GM19455 (cell line): ENCODE measurements around the gene PRAMEF13.
"Not testable (repeated sequence)": the region's sequence is repeated elsewhere in the genome, so short reads cannot be mapped to it uniquely, and the experiment has no call there.

Experiments used
- ATAC-seq: cut with Tn5 transposase; IDR thresholded peaks from one replicate; pipeline ENCODE4 v1.9.1; 2021; ENCODE audit not compliant: unreplicated experiment

The PRAMEF13 gene, protein sequence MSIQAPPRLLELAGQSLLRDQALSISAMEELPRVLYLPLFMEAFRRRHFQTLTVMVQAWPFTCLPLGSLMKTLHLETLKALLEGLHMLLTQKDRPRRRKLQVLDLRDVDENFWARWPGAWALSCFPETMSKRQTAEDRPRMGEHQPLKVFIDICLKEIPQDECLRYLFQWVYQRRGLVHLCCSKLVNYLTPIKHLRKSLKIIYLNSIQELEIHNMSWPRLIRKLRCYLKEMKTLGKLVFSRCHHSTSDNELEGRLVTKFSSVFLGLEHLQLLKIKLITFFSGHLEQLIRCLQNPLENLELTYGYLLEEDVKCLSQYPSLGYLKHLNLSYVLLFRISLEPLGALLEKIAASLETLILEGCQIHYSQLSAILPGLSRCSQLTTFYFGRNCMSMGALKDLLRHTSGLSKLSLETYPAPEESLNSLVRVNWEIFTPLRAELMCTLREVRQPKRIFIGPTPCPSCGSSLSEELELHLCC

DNA sequence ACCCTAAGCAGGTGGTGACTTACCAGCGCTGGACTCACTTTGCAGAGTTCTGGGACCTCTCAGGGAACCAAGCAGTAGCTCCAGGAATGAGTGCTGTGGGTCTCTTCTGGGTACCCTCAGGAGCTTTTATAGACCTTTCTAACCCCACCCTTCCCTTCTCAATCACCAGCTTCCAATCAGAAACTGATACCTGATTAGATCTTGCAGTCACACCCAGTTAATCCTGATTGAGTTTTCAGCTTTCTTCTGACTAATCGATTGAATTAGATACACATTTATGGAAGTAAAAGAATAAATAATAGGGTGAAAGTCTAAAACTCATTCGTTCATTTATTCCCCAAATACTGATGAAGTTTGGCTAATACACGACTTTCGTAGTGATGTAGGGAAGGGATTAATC, at the start of gene PRAMEF13:
TSS of gene PRAMEF13 (minus strand) at position 101 of the 400 bp plus-strand sequence. CDS start 1,820 bp downstream, outside the sequence.
- not testable (repeated sequence) for ATAC-seq

DNA sequence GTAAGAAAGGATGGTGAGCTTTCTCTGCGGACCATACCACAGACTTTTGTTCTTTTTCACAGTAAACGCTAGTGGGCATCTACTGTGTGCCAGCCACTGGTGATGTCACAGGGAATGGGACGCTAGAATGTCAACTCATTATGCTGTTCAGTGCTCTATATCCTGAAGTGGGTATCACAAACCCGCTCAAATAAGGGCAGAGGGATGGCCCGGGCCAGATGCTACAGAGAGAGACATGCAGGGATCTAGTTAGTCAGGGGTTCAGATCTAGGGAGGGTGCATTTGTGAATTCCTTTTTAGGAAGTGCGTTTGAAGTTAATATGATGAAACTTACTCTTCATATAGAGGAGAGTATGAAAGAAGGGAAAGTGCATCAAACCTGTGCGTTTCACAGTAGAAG, 45.9 kb upstream of the PRAMEF13 start:
- ATAC-seq: not testable (repeated sequence)

DNA sequence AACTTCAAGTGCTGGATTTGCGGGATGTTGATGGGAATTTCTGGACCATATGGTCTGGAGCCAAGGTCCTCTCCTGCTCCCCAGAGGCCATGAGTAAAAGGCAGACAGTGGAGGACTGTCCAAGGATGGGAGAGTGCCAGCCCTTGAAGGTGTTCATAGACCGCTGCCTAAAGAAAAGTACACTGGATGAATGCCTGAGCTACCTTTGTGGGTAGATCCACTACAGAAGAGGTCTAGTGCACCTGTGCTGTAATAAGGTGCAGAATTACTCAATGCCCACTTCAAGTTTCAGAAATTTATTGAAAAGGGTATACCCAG, 45.3 kb upstream of the PRAMEF13 start:
- ATAC-seq: not testable (repeated sequence)

DNA sequence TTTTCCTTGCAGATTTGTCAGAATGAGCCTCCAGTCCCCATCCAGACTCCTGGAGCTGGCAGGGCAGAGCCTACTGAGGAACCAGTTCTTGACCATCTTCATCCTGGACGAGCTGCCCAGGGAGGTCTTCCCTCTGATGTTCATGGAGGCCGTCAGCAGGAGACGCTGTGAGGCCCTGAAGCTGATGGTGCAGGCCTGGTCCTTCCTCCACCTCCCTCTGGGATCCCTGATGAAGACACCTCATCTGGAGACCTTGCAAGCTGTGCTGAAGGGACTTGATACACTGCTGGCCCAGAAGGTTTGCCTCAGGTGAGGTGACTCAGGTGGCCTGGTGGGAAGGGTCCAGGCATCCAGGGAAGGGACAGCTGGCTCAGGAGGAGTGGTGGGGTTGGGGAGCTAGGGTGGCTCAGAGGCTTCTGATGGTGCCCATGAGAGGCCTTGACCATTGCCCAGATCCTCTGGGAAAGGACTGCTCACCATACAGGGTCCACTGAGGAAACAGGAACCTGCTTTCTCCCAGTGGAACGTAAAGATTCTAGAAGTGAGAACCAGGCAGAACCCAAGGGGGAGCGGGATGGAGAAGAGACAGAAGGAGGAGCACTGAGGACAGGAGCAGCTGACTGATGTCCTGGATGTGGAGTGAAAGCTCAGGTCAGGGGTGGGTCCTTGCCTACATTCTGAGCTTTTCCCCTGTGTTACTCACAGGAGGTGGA, 44.8 kb upstream of the PRAMEF13 start:
- ATAC-seq: not testable (repeated sequence)

DNA sequence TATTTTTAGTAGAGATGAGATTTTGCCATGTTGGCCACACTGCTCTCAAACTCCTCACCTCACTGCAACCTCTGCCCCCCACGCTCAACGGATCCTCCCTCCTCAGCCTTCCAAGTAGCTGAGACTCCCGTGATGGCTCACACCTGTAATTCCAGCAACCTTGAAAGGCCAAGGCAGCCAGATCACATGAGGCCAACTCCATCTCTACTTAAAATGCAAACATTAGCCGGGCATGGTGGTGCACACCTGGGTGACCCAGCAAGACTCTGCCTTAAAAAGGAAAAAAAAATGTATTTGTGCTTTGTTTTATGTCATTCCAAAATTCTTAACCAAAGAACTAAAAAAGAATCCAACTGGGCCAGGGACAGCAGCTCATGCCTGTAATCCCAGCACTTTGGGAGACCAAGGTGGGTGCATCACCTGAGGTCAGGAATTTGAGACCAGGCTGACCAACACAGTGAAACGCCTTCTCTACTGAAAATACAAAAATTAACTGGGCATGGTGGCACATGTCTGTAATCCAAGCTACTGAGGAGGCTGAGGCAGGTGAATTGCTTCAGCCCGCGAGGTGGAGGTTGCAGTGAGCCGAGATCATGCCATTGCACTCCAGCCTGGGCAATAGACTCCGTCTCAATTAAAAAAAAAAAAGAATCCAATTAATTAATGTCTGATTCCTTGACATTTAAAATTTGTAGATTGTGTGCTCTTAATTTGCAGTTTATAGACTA, 42.5 kb upstream of the PRAMEF13 start:
- ATAC-seq: not testable (repeated sequence)

DNA sequence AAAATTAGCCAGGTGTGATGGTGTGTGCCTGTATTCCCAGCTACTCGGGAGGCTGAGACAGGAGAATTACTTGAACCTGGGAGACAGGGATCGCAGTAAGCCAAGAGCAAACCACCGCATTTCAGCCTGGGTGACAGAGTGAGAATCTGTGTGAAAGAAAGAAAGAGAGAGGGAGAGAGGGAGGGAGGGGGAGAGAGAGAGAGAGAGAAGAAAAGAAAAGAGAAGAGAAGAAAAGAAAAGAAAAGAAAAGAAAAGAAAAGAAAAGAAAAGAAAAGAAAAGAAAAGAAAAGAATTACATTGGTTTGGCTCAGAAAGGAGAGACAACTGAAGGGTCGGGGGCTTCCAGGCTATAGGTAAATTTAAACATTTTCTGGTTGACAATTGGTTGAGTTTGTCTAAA, 38.4 kb upstream of the PRAMEF13 start:
- ATAC-seq: not testable (repeated sequence)

DNA sequence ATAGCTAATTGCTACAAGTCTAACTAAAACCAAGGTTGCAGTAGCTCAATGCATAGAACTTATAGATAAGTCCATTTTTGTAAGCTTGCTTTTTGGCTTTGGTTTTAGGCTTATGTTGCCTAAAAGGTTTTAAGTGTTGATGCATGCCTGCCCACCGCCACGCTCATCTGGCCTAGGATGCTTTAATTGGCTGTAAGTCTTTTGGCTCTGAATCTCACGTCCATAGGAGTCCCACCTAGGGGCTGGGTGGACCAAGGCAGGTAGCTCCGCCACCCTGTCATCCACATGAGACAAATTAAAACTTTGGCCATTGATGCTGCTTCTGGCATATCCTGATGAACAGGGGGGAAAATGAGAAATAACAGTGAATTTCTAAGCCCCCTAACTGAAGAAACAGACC, 36.4 kb upstream of the PRAMEF13 start:
- ATAC-seq: not testable (repeated sequence)

DNA sequence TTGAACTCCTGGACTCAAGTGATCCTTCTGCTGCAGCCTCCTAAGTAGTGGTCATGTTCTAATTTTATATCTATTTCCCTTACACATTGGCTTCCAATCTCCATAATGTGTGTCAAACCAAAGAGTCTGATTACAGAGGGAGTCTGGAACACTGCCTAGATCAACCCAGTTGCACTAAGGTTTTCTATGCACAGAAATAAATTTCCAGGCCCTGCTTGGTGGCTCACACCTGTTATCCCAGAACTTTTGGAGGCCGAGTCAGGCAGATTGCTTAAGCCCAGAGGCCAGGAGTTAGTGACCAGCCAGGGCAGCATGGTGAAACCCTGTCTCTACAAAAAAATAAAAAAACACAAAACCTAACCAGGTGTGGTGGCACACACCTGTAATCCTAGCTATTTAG, 32.8 kb upstream of the PRAMEF13 start:
- not testable (repeated sequence) for ATAC-seq

DNA sequence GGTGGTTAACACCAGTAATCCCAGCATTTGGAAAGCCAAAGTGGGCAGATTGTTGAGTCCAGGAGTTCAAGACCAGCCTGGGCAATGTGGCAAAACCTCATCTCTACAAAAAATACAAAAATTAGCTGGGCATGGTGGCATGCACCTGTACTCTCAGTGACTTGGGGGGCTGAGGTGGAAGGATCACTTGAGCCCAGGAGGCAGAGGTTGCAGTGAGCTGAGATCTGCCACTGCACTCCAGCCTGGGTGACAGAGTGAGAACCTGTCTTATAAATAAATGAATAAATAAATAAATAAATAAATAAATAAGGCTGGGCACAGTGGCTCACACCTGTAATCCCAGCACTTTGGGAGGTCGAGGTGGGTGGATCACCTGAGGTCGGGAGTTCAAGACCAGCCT, 30.8 kb upstream of the PRAMEF13 start:
- ATAC-seq: not testable (repeated sequence)

DNA sequence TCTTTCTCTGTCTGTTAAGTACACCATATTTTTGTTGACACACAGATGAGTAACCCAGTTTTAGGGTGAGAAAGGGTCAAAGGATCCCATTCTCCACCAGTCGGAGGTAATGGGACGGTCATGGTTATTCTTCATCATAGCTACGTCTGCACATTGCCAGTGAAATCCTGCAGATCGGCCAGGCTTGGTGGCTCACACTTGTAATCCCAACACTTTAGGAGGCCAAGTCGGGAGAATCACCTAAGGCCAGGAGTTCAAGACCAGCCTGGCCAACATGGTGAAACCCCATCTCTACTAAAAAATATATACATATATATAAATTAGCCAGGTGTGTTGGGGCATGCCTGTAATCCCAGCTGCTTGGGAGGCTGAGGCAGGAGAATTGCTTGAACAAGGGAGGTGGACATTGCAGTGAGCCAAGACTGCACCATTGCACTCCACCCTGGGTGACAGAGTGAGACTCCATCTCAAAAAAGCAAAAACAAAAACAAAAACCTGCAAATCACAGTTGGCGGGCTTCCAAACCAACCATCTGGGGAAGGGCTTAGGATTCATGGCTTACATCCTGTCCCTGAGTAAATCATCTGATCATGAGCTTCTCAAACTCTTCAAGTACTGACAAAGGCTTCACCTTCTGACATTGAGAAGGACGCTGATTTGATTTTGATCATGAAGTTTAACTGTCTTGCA, 30.0 kb upstream of the PRAMEF13 start:
- not testable (repeated sequence) for ATAC-seq

DNA sequence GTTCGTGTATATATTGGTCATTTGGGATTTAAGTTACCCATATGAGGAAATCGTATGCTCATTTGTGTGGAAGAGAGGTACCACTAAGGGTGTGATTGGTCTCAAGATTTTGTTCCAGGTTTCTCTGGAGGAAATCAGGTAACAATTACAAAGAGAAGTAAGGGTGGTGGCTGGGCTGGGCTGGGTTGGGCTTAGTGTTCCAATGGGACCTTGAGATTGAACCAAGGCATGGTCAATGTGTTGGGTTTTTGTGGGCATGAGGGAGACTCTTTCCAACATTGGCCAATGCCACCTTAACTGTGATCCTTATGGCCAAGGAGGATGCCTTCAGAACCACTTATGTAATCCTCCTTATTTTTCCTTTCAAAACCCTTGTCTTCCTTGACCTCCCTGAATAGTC, 29.4 kb upstream of the PRAMEF13 start:
- ATAC-seq: not testable (repeated sequence)

DNA sequence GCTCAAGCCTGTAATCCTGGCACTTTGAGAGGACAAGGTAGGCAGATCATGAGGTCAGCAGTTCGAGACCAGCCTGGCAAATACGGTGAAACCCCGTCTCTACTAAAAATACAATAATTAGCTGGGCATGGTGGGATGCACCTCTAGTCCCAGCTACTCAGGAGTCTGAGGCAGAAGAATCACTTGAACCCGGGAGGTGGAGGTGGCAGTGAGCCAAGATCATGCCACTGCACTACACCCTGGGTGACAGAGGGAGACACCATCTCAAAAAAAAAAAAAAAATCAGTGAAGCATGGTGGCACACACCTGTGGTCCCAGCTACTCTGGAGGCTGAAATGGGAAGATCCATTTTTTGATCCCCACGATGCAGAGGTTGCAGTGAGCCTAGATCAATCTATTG, 28.9 kb upstream of the PRAMEF13 start:
- ATAC-seq: not testable (repeated sequence)

DNA sequence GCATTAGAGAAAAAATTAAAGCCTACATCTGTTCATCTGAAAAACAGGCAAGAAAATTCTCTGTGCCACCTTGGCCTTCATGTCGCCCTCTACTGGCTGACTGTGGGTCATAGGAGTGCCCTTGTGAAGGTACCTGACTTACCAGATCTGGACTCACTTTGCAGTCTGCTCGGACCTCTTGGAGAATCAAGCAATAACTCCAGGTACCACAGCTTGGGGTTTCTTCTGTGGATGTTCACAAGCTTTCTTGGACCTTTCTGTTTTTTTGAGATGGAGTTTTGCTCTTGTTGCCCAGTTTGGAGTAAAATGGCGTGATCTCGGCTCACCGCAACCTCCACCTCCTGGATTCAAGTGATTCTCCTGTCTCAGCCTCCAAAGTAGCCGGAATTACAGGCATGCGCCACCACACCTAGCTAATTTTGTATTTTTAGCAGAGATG, 27.2 kb upstream of the PRAMEF13 start:
- ATAC-seq: no peak

DNA sequence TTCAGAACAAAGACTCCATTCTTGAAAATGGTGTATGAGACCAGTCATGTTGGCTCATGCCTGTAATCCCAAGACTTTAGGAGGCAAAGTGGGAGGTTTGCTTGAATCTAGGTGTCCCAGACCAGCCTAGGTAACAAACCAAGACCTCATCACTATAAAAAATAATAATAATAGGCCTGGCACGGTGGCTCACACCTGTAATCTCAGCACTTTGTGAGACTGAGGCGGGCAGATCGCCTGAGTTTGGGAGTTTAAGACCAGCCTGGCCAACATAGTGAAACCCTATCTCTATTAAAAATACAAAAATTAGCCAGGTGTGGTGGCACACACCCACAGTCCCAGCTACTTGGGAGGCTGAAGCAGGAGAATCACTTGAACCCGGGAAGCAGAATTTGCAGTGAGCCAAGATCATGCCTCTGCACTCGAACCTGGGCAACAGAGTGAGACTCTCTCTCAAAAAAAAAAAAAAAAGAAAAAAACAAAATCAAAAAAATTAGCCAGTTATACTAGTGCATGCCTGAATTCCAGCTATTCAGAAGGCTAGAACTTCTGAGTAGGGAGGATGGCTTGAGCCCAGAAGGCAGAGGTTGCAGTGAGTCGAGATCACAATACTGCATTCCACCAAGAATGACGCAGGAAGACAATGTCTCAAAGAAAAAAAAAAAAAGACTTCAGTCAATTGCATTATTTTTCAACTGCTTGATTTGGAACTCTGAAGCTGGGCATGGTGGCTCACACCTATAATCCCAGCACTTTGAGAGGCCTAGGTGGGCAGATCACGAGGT, 26.3 kb upstream of the PRAMEF13 start:
- not testable (repeated sequence) for ATAC-seq

DNA sequence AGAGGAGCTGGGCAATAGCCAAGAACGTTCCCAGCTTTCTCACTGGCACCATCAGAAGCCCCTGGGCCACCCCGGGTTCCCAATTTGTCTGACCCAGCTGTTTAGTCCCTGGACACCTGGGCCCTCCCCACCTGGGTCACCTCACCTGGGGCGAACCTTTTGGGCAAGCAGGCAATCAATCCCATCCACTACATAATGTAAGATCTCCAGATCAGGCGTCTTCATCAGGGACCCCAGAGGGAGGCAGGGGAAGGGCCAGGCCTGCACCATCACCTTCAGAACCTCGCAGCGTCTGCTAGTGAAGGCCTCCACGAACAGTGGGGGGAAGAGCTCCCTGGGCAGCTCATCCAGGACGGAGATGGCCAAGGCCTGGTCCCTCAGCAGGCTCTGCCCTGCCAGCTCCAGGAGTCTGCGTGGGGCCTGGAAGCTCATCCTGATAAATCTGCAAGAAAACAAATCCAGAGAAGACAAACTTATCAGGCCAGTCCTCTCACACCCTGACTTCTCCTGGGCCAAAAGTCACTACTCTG, 24.5 kb upstream of the PRAMEF13 start, which contains the start of gene PRAMEF18:
TSS of gene PRAMEF18 (minus strand) at position 480 of the 530 bp plus-strand sequence. CDS start at position 432, 48 bp downstream.
- not testable (repeated sequence) for ATAC-seq

DNA sequence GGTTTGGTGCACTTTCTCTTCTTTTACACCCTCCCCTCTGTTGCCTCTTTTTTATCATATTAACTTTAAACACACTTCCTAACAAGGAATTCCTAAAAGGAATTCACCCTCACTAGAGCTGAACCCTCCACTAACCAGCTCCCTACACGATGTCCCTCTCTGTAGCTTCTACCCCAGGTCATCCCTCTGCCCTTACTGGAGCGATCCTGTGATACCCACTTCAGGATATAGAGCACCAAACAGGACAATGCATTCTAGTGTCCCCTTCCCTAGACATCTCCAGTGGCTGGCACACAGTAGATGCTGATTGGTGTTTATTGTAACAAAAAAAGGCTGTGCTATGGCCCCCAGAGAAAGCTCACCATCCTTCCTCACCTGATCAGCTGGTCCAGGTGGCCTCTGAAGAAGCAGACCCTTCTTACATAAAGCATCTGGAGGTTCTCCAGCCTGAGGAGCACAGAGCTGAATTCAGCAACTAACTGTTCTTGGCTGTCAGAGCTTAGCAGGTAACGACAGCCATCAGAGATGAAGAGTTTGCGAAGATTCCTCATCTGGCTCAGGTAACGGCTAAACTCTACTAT, 23.4 kb upstream of the PRAMEF13 start:
- no peak for ATAC-seq

DNA sequence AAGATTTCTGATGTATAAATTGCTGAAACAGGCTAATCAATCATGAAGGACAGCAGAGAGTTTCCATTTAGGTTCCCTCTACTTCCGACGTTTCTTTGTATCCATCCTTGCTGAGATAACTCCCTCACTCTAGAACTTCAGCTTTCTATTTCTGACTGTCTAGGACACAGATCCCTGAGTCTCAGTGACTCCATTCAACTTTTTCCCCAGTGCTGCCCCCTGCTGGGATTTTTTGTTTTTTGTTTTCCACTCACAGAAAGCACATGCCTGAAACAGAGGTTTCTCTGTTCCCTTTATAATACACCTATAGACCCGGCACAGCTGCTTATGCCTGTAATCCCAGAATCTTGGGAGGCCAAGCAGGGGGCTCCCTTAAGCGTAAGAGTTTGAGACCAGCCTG, 21.6 kb upstream of the PRAMEF13 start:
- not testable (repeated sequence) for ATAC-seq

DNA sequence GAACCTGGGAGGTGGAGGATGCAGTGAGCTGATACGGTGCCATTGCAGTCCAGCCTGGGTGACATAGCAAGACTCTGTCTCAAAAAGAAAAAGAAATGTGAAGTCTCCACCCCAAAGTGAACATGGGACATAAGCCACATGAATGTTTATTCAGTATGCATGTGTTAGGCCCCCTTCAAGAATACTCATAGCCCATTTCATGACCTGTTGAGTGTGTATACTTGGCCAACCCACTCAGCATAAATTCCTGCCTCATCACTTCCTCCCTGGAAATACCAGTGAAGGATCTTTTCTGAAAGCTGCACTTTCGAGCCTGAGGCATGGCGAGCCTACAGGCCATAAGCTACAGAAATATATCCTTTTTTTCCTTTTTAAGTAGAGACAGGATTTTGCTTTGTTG, 18.0 kb upstream of the PRAMEF13 start:
- ATAC-seq: not testable (repeated sequence)

DNA sequence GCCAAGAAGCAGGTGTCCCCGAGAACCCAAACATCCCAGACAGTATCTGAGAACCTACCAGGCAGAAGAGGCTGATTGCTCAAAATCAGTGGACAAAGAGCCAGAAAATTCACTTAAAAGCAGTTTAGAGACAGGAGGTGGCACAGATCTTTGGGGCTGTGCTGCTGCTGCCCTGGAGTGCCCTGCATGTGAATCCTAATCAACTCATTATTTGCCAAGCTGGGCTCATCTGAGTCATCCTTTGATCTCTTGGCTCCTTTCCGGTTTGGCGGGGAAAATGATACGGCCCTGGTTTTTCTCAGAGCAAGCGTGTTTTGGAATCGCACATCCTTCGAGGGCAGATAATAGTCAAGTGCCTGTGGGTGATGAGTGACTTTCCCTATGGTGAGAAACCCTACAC, 15.4 kb upstream of the PRAMEF13 start:
- not testable (repeated sequence) for ATAC-seq
